Measurements from ENCODE around the gene NECAB3. TPM values are rescaled to one million over a fixed set of nuclear protein-coding genes. Genes with fewer than 3 reads are reported as not detected.

Gene NECAB3
- total and polyA plus RNA-seq, 2 of the 13 experiments (the other 11 are each of a cell fraction or from before 2014, with no cell fraction given), result 61.5 to 65.5 TPM

DNA sequence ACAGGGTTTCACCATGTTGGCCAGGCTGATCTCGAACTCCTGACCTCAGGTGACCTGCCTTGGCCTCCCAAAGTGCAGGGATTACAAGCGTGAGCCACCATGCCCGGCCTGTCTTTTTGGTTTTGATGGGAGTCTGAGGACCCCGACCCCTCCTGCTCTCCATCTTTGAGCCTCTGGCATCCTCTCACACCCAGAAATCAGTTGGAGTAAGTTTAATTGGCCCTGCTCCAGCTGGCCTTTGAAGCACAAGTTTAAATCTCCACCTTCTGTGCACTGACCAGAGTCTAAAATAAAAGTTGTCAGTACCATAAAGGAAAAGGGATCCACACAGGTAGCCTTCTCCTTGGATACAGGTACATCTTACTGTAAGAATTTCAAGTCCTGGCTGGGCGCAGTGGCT, 28.0 kb downstream of the NECAB3 start:
- Histone ChIP-seq H3K9me3 (ENCODE audit: low read length) (no peaks in the 10 kb centered on the region), H3K4me3 (replicated peaks in 1 of 3; ENCODE audit: insufficient read depth in 1 of 3, low read depth in 2 of 3, low read length in 3 of 3) (no peak overlapping the region), H3K36me3 (replicated peaks in 1 of 2; ENCODE audit: control insufficient read depth in 1 of 2, insufficient read depth in 2 of 2, low read length in 2 of 2) (peaks cover 24 to 35% of the 10 kb centered on the region in 2 experiments), H2AFZ (ENCODE audit: low read length) (no peak overlapping the region), H3K79me2 (ENCODE audit: insufficient read depth, low read length) (no peaks in the 10 kb centered on the region), H3K27me3 (ENCODE audit: control insufficient read depth in 1 of 2, insufficient read depth in 2 of 2, low read length in 2 of 2) (no peaks in the 10 kb centered on the region), H3K4me2 (ENCODE audit: low read depth, low read length) (no peak overlapping the region), H3K9ac (ENCODE audit: insufficient read depth, low read depth, low read length) (no peak overlapping the region), H4K20me1 (ENCODE audit: insufficient read depth, low read length) (no peaks in the 10 kb centered on the region; the same call in 1 of the 2 replicates), H3K4me1 (ENCODE audit: insufficient read depth, low read length) (no peaks in the 10 kb centered on the region), H3K27ac (ENCODE audit: extremely low read length, insufficient read depth, low read length) (no peak overlapping the region)
- in situ Hi-C loops (cut with HindIII; ENCODE audit: extremely low pct_ligation_motif_present, low pct_unique_long_range_greater_than_20kb), result loop anchor here (10.0 kb wide), 1 partner anchor 131 kb away; no protein-coding TSS in a partner anchor
- FAIRE-seq, result no peak
- 95% methylated on average over 5 of the region's 5 CpGs for whole genome bisulfite sequencing (ENCODE audit: low lambda C conversion rate)
- intact Hi-C loops (cut with micrococcal nuclease; ENCODE audit: unreplicated experiment), result no loop called here
- TF ChIP-seq, protein P1, sequence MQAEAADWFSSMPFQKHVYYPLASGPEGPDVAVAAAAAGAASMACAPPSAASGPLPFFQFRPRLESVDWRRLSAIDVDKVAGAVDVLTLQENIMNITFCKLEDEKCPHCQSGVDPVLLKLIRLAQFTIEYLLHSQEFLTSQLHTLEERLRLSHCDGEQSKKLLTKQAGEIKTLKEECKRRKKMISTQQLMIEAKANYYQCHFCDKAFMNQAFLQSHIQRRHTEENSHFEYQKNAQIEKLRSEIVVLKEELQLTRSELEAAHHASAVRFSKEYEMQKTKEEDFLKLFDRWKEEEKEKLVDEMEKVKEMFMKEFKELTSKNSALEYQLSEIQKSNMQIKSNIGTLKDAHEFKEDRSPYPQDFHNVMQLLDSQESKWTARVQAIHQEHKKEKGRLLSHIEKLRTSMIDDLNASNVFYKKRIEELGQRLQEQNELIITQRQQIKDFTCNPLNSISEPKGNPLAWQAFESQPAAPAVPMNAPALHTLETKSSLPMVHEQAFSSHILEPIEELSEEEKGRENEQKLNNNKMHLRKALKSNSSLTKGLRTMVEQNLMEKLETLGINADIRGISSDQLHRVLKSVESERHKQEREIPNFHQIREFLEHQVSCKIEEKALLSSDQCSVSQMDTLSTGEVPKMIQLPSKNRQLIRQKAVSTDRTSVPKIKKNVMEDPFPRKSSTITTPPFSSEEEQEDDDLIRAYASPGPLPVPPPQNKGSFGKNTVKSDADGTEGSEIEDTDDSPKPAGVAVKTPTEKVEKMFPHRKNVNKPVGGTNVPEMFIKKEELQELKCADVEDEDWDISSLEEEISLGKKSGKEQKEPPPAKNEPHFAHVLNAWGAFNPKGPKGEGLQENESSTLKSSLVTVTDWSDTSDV (CRISPR knock-in tag; IDR thresholded peaks at IDR 0.05), result 0 out of 2 replicates have a peak, but pooled peaks have one; percentile 35
- TF ChIP-seq ZNF205 (CRISPR knock-in tag; IDR thresholded peaks at IDR 0.05), result no peak
- ChIA-PET CTCF (ENCODE audit: low intra/inter-chr PET ratio, low total read pairs) (no interaction called here), POLR2A (no interaction called here)
- no peak for DNase-seq (ENCODE audit: low spot score)
- no TSS peak for BruUV-seq (replicated peaks)
- ATAC-seq, result no peak

DNA sequence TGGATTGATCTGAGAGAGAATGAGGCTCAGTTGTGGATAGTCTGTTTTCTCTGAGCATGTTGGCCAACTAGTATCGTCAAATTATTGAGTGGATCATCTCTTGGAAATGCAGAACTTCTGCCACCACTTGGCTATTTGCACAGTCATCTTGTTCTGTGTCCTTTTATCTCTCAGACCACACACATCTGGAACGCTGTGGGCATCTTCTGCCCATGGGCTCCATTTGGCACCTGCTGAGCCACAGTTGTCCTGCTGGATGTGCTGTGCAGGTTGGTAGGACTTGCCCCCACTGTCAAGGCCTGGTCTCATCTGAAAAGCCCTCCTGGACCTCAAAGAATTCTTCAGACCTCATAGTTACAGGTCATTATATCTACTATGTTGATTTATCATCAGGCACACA, 28.8 kb downstream of the NECAB3 start:
- no peaks in the 10 kb centered on the region for H3K27me3 ChIP-seq (ENCODE audit: control insufficient read depth in 1 of 2, insufficient read depth in 2 of 2, low read length in 2 of 2)
- H3K36me3 ChIP-seq (replicated peaks in 1 of 2; ENCODE audit: control insufficient read depth in 1 of 2, insufficient read depth in 2 of 2, low read length in 2 of 2), result peaks cover 28 to 38% of the 10 kb centered on the region in 2 experiments
- FAIRE-seq, result no peak
- no peak for TF ChIP-seq HHEX (CRISPR knock-in tag; IDR thresholded peaks at IDR 0.05)
- no peak for TF ChIP-seq CBX5 (CRISPR knock-in tag; IDR thresholded peaks at IDR 0.05; ENCODE audit: borderline replicate concordance)
- peak; percentile 38; the same call in 1 of the 2 replicates for TF ChIP-seq NFE2L2 (IDR thresholded peaks at IDR 0.05; ENCODE audit: low read length)
- TF ChIP-seq CENPX (CRISPR knock-in tag; IDR thresholded peaks at IDR 0.05), result no peak
- no peak for TF ChIP-seq AHR (CRISPR knock-in tag; IDR thresholded peaks at IDR 0.05)
- no peak for TF ChIP-seq ZNF543 (CRISPR knock-in tag; IDR thresholded peaks at IDR 0.05)
- peak in 1 of 2 experiments; percentile 20; a peak in 1 of 4 replicates for TF ChIP-seq POLR2A (IDR thresholded peaks at IDR 0.05; ENCODE audit: insufficient read depth in 1 of 2, low read depth in 2 of 2, low read length in 2 of 2)
- TF ChIP-seq SRSF9 (IDR thresholded peaks at IDR 0.05; ENCODE audit: borderline replicate concordance, insufficient read depth, low read depth, low read length, poor library complexity, severe bottlenecking), result no peak
- TF ChIP-seq NCOR1 (IDR thresholded peaks at IDR 0.05; ENCODE audit: borderline replicate concordance, low read length), result no peak
- no peak overlapping the region for H3K27ac ChIP-seq (ENCODE audit: extremely low read length, insufficient read depth, low read length)
- no peaks in the 10 kb centered on the region for H3K79me2 ChIP-seq (ENCODE audit: insufficient read depth, low read length)
- in situ Hi-C loops (cut with HindIII; ENCODE audit: extremely low pct_ligation_motif_present, low pct_unique_long_range_greater_than_20kb), result loop anchor here (10.0 kb wide), 1 partner anchor 131 kb away; no protein-coding TSS in a partner anchor
- no peak for DNase-seq (ENCODE audit: low spot score)
- intact Hi-C loops (cut with micrococcal nuclease; ENCODE audit: unreplicated experiment), result no loop called here
- no peak for ATAC-seq
- no peaks in the 10 kb centered on the region; the same call in 1 of the 2 replicates for H4K20me1 ChIP-seq (ENCODE audit: insufficient read depth, low read length)
- no peaks in the 10 kb centered on the region for H3K4me1 ChIP-seq (ENCODE audit: insufficient read depth, low read length)
- H3K4me2 ChIP-seq (ENCODE audit: low read depth, low read length), result no peak overlapping the region
- WGBS (ENCODE audit: low lambda C conversion rate), result 98% methylated on average over 2 of the region's 2 CpGs
- POLR2A ChIA-PET, result no interaction called here
- H2AFZ ChIP-seq (ENCODE audit: low read length), result no peak overlapping the region
- CTCF ChIA-PET (ENCODE audit: low intra/inter-chr PET ratio, low total read pairs), result no interaction called here
- H3K9me3 ChIP-seq (ENCODE audit: low read length), result no peaks in the 10 kb centered on the region
- H3K4me3 ChIP-seq (replicated peaks in 1 of 3; ENCODE audit: insufficient read depth in 1 of 3, low read depth in 2 of 3, low read length in 3 of 3), result no peak overlapping the region
- BruUV-seq (replicated peaks), result no TSS peak
- no peak overlapping the region for H3K9ac ChIP-seq (ENCODE audit: insufficient read depth, low read depth, low read length)
